Measurements from ENCODE around the gene TP53AIP1. TPM values are rescaled to one million over a fixed set of nuclear protein-coding genes. Genes with fewer than 3 reads are reported as not detected.

Gene TP53AIP1
- total and polyA plus RNA-seq, 9 of the 15 experiments (the other 6 are each of a cell fraction or from before 2014, with no cell fraction given): not detected

DNA sequence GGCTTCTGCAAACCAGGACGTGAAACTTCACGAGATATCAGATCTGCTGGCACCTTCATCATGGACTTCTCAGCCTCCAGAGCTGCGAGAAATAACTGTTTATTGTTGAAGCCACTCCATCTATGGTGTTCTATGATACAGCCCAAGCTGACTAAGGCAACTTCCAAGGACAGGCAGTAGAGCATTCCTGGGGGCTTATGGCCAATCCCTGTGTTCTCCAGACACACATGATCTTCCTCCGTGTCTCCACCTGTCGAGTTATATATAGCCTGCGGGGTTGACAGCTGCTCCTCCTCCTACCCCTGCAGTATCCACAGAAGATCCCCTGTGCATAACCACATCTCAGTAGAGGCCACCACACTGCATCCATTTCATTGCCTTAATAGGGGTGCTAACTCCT is 11.0 kb downstream of the TP53AIP1 start:
- Histone ChIP-seq H3K27ac (ENCODE audit: extremely low read depth, low read depth, low read length) (no peak overlapping the region), H3K9me1 (ENCODE audit: control insufficient read depth, insufficient read depth, low read length) (no peaks in the 10 kb centered on the region), H3K4me3 (no peak overlapping the region), H3K4me2 (ENCODE audit: insufficient read depth, low read length) (no peak overlapping the region), H3K27me3 (ENCODE audit: control insufficient read depth in 2 of 2, insufficient read depth in 2 of 2, low read length in 2 of 2) (peaks cover 0 to 9% of the 10 kb centered on the region in 2 experiments; a peak in 3 of 5 replicates), H2AFZ (ENCODE audit: low read depth, low read length) (no peak overlapping the region), H3K9me3 (replicated peaks; ENCODE audit: control insufficient read depth, insufficient read depth, low read depth, low read length) (no peaks in the 10 kb centered on the region), H4K20me1 (replicated peaks; ENCODE audit: control insufficient read depth, insufficient read depth, low read length) (no peaks in the 10 kb centered on the region), H3K4me1 (replicated peaks in 1 of 2; ENCODE audit: control insufficient read depth in 2 of 2, insufficient read depth in 2 of 2, low read length in 2 of 2) (no peaks in the 10 kb centered on the region), H3K36me3 (ENCODE audit: control insufficient read depth, insufficient read depth, low read length) (no peaks in the 10 kb centered on the region), H3K79me2 (ENCODE audit: control insufficient read depth, insufficient read depth, low read length) (no peaks in the 10 kb centered on the region), H3K9ac (ENCODE audit: insufficient read depth in 1 of 2, low read depth in 2 of 2, low read length in 2 of 2) (no peak overlapping the region)
- POLR2A ChIA-PET: no interaction called here
- intact Hi-C loops (cut with micrococcal nuclease): no loop called here
- in situ Hi-C loops (cut with MboI): no loop called here
- no peak for TF ChIP-seq NCOA6 (IDR thresholded peaks at IDR 0.05)
- TF ChIP-seq, protein P1, sequence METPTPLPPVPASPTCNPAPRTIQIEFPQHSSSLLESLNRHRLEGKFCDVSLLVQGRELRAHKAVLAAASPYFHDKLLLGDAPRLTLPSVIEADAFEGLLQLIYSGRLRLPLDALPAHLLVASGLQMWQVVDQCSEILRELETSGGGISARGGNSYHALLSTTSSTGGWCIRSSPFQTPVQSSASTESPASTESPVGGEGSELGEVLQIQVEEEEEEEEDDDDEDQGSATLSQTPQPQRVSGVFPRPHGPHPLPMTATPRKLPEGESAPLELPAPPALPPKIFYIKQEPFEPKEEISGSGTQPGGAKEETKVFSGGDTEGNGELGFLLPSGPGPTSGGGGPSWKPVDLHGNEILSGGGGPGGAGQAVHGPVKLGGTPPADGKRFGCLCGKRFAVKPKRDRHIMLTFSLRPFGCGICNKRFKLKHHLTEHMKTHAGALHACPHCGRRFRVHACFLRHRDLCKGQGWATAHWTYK (CRISPR knock-in tag; IDR thresholded peaks at IDR 0.05): no peak
- no peak for TF ChIP-seq SAP30 (IDR thresholded peaks at IDR 0.05; ENCODE audit: borderline replicate concordance, insufficient read depth, low read depth, low read length, poor library complexity, severe bottlenecking)
- TF ChIP-seq HCFC1 (IDR thresholded peaks at IDR 0.05; ENCODE audit: low read depth, low read length): no peak
- TF ChIP-seq CAMTA2 (CRISPR knock-in tag; conservative IDR thresholded peaks at IDR 0.05): no peak
- TF ChIP-seq, protein P2, sequence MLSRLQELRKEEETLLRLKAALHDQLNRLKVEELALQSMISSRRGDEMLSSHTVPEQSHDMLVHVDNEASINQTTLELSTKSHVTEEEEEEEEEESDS (CRISPR knock-in tag; IDR thresholded peaks at IDR 0.05): no peak
- TF ChIP-seq HMG20A (CRISPR knock-in tag; conservative IDR thresholded peaks at IDR 0.05): no peak
- no peak for TF ChIP-seq ZNF224 (CRISPR knock-in tag; IDR thresholded peaks at IDR 0.05)
- no peak for TF ChIP-seq GTF2E2 (tag; IDR thresholded peaks at IDR 0.05)
- TF ChIP-seq NFATC3 (IDR thresholded peaks at IDR 0.05): no peak
- no peak for TF ChIP-seq JUN (IDR thresholded peaks at IDR 0.05; ENCODE audit: borderline replicate concordance, low read depth, low read length)
- TF ChIP-seq JUN (CRISPR knock-in tag; IDR thresholded peaks at IDR 0.05; ENCODE audit: borderline replicate concordance): no peak
- TF ChIP-seq, protein P3, sequence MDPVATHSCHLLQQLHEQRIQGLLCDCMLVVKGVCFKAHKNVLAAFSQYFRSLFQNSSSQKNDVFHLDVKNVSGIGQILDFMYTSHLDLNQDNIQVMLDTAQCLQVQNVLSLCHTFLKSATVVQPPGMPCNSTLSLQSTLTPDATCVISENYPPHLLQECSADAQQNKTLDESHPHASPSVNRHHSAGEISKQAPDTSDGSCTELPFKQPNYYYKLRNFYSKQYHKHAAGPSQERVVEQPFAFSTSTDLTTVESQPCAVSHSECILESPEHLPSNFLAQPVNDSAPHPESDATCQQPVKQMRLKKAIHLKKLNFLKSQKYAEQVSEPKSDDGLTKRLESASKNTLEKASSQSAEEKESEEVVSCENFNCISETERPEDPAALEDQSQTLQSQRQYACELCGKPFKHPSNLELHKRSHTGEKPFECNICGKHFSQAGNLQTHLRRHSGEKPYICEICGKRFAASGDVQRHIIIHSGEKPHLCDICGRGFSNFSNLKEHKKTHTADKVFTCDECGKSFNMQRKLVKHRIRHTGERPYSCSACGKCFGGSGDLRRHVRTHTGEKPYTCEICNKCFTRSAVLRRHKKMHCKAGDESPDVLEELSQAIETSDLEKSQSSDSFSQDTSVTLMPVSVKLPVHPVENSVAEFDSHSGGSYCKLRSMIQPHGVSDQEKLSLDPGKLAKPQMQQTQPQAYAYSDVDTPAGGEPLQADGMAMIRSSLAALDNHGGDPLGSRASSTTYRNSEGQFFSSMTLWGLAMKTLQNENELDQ (CRISPR knock-in tag; IDR thresholded peaks at IDR 0.05; ENCODE audit: borderline replicate concordance): no peak
- ATAC-seq (no peak), FAIRE-seq (no peak), DNase-seq (ENCODE audit: extremely low read depth in 1 of 4, low spot score in 3 of 4) (no peak)
- BruUV-seq (replicated peaks): no TSS peak
- 0% methylated on average over 6 of the region's 6 CpGs for WGBS (ENCODE audit: insufficient coverage, low coverage, missing lambda C conversion rate)
- CTCF ChIA-PET (ENCODE audit: low intra/inter-chr PET ratio): no interaction called here

Measured in K562 (cell line).